ACC112 (cell line): ENCODE data around the gene RNF40.
A peak's percentile ranks its signal among the peaks of the same experiment; 100 is the strongest.

ENCODE experiments used
- H2AFZ ChIP-seq: fragments of 200-600 bp; sonication (generic); one replicate; pipeline ENCODE4 v1.6.0; 2017; ENCODE audit warnings: antibody characterized with exemption, low read length; ENCODE audit not compliant: unreplicated experiment
- H3K27ac ChIP-seq: fragments of 200-600 bp; sonication (generic); 2 replicates; pipeline ENCODE4 v1.5.1; 2014; ENCODE audit warnings: low read depth, mild to moderate bottlenecking, antibody characterized with exemption, low read length, moderate library complexity
- H3K27me3 ChIP-seq: fragments of 200-600 bp; sonication (generic); 2 replicates; pipeline ENCODE4 v1.6.1; 2014; ENCODE audit warnings: mild to moderate bottlenecking, antibody characterized with exemption, low read length, moderate library complexity, mixed read lengths; ENCODE audit not compliant: insufficient read depth
- H3K36me3 ChIP-seq: fragments of 200-600 bp; sonication (generic); 2 replicates; pipeline ENCODE4 v1.6.1; 2016; ENCODE audit warnings: mild to moderate bottlenecking, antibody characterized with exemption, low read length, moderate library complexity, mixed read lengths; ENCODE audit not compliant: insufficient read depth
- H3K4me1 ChIP-seq: fragments of 200-600 bp; sonication (generic); one replicate; pipeline ENCODE4 v1.6.1; 2016; ENCODE audit warnings: low read length, mixed read lengths; ENCODE audit not compliant: insufficient read depth, unreplicated experiment, control insufficient read depth
- H3K4me3 ChIP-seq: fragments of 200-600 bp; sonication (generic); 2 replicates; pipeline ENCODE4 v1.5.1; 2014; ENCODE audit warnings: mild to moderate bottlenecking, low read depth, low read length
- H3K79me2 ChIP-seq: fragments of 200-600 bp; sonication (generic); one replicate; pipeline ENCODE4 v1.6.0; 2016; ENCODE audit warnings: low read length; ENCODE audit not compliant: control insufficient read depth, unreplicated experiment, insufficient read depth

The RNF40 gene

DNA sequence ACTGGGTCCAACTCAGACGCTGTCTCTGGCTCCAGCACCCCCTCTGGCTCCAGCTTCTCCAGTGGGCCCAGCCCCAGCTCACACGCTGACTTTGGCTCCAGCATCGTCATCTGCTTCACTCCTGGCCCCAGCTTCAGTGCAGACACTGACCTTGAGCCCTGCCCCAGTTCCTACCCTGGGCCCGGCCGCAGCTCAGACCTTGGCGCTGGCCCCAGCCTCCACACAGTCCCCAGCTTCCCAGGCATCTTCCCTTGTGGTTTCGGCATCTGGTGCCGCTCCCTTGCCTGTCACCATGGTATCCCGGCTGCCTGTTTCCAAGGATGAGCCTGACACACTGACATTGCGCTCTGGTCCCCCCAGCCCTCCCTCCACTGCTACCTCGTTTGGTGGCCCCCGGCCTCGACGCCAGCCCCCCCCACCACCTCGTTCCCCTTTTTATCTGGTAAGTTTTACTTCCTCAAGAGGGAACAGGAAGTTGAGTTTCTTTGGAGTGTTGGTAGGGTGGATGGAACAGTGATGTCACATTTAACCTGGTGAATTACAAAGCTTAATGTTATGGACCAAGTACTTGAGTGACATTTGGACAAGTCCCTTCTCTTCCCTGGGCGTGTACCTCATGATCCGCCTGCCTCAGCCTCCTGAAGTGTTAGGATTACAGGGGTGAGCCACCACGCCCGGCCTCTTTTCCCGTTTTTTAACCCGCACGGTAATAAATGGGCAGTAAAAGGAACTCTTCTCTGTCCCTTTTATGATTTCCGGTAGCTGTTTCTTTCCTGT, 37.3 kb upstream of the RNF40 start:
- Histone ChIP-seq H3K36me3 (peaks cover 49% of the 10 kb centered on the region), H3K4me1 (peaks cover 2% of the 10 kb centered on the region), H2AFZ (no peak overlapping the region), H3K79me2 (peaks cover 23% of the 10 kb centered on the region), H3K4me3 (no peak overlapping the region), H3K27me3 (no peaks in the 10 kb centered on the region), H3K27ac (no peak overlapping the region)

DNA sequence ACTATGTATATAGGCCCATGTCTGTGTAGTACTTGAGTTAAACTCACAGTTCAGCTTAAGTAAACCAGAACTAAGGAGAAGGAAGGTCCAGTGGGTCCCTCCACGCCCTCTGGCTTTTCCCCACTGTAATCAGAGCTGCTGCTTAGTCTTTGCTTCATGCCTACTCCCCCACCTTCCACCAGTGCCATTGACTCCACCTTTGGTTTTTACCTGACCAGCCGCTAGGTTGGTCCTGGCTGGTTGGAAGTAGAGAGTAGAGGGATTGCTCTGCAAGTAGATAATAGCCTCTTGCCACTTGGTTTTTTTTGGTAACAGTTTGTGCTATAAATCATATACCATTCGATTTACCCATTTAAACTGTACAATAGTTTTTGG, 36.7 kb upstream of the RNF40 start:
- H2AFZ ChIP-seq: no peak overlapping the region
- H3K4me3 ChIP-seq: no peak overlapping the region
- H3K27ac ChIP-seq: no peak overlapping the region
- peaks cover 2% of the 10 kb centered on the region for H3K4me1 ChIP-seq
- no peaks in the 10 kb centered on the region for H3K27me3 ChIP-seq
- peaks cover 21% of the 10 kb centered on the region for H3K79me2 ChIP-seq
- H3K36me3 ChIP-seq: peaks cover 51% of the 10 kb centered on the region

- Histone ChIP-seq H3K36me3 (peaks cover 49% of the 10 kb centered on the region), H3K27ac (no peak overlapping the region), H3K79me2 (peaks cover 10% of the 10 kb centered on the region), H3K4me1 (no peaks in the 10 kb centered on the region), H3K27me3 (no peaks in the 10 kb centered on the region), H2AFZ (no peak overlapping the region), H3K4me3 (no peak overlapping the region)
Measured at GRCh38 chr16:30728321-30728720, 33.8 kb upstream of the RNF40 start.

GRCh38 chr16:30728899-30729672, 33.0 kb upstream of the RNF40 start:
- Histone ChIP-seq H3K4me1 (no peaks in the 10 kb centered on the region), H3K4me3 (no peak overlapping the region), H3K36me3 (peaks cover 47% of the 10 kb centered on the region), H3K27me3 (no peaks in the 10 kb centered on the region), H2AFZ (no peak overlapping the region), H3K27ac (no peak overlapping the region), H3K79me2 (peaks cover 9% of the 10 kb centered on the region)

DNA sequence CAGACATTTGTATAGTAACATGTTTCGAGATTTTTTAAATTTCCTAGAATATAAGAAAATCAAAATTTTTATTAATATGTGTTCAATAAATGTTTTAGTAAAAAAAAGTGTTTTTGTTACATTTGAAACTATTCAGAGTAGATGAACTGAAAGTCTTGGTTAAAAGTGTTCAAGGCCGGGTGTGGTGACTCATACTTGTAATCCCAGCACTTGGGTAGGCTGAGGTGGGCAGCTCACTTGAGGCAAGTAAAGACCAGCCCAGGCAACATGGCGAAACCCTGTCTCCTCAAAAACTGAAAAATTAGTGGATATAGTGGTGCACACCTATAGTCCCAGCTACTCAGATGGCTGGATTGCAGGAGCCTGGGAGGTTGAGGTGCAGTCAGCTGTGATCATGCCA, 30.7 kb upstream of the RNF40 start:
- Histone ChIP-seq H2AFZ (no peak overlapping the region), H3K4me1 (no peaks in the 10 kb centered on the region), H3K4me3 (no peak overlapping the region), H3K79me2 (peaks cover 2% of the 10 kb centered on the region), H3K36me3 (peaks cover 47% of the 10 kb centered on the region), H3K27me3 (no peaks in the 10 kb centered on the region), H3K27ac (no peak overlapping the region)

GRCh38 chr16:30736995-30737793, 24.9 kb upstream of the RNF40 start:
- no peaks in the 10 kb centered on the region for H3K27me3 ChIP-seq
- H3K79me2 ChIP-seq: peaks cover 8% of the 10 kb centered on the region
- no peak overlapping the region for H2AFZ ChIP-seq
- no peak overlapping the region for H3K4me3 ChIP-seq
- H3K36me3 ChIP-seq: peaks cover 30% of the 10 kb centered on the region; the same call in 1 of the 2 replicates
- peaks cover 28% of the 10 kb centered on the region for H3K4me1 ChIP-seq
- no peak overlapping the region for H3K27ac ChIP-seq

DNA sequence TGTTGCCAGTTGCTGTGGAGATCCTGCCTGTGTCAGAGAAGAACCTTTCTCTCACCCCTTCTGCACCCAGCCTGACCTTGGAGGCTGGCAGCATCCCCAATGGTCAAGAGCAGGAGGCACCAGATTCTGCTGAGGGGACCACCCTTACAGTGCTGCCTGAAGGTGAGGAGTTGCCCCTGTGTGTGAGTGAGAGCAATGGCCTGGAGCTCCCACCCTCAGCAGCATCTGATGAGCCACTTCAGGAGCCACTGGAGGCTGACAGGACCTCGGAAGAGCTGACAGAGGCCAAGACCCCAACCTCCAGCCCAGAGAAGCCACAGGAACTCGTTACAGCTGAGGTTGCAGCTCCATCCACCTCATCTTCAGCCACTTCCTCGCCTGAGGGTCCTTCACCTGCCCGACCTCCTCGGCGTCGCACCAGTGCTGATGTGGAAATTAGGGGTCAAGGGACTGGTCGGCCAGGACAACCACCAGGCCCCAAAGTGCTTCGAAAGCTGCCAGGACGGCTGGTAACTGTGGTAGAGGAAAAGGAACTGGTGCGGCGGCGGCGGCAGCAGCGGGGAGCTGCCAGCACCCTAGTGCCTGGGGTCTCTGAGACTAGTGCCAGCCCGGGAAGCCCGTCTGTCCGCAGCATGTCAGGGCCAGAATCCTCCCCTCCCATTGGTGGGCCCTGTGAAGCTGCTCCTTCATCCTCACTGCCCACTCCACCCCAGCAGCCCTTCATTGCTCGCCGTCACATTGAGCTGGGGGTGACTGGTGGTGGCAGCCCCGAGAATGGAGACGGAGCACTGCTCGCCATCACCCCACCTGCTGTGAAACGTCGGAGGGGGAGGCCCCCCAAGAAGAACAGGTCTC, 24.1 kb upstream of the RNF40 start:
- no peak overlapping the region for H2AFZ ChIP-seq
- H3K79me2 ChIP-seq: peaks cover 9% of the 10 kb centered on the region
- H3K4me1 ChIP-seq: peaks cover 28% of the 10 kb centered on the region
- no peak overlapping the region for H3K4me3 ChIP-seq
- peaks cover 25% of the 10 kb centered on the region; the same call in 1 of the 2 replicates for H3K36me3 ChIP-seq
- no peak overlapping the region for H3K27ac ChIP-seq
- no peaks in the 10 kb centered on the region for H3K27me3 ChIP-seq

GRCh38 chr16:30738984-30739951, 22.9 kb upstream of the RNF40 start:
- Histone ChIP-seq H3K36me3 (peaks cover 21% of the 10 kb centered on the region; the same call in 1 of the 2 replicates), H3K27me3 (no peaks in the 10 kb centered on the region), H3K4me3 (no peak overlapping the region), H3K4me1 (peaks cover 28% of the 10 kb centered on the region), H2AFZ (no peak overlapping the region), H3K79me2 (peaks cover 9% of the 10 kb centered on the region), H3K27ac (peak overlapping the region; percentile 91)
